ENCODE measurements around the gene ABCG4. TPM values are rescaled to one million over a fixed set of nuclear protein-coding genes. Genes with fewer than 3 reads are reported as not detected.
A peak's percentile ranks its signal among the peaks of the same experiment; 100 is the strongest.
"Not testable (repeated sequence)": the region's sequence is repeated elsewhere in the genome, so short reads cannot be mapped to it uniquely, and the experiment has no call there.

ABCG4 gene
- total and polyA plus RNA-seq, 9 of the 15 experiments (the other 6 are each of a cell fraction or from before 2014, with no cell fraction given) = 0.03 to 0.11 (median 0.07) TPM; not detected in 4

GRCh38 chr11:119191265-119191664 lies 42.4 kb downstream of the ABCG4 start:
- BruUV-seq (replicated peaks); ATAC-seq; H3K27me3 ChIP-seq (ENCODE audit: control insufficient read depth in 2 of 2, insufficient read depth in 2 of 2, low read length in 2 of 2); H3K9ac ChIP-seq (ENCODE audit: insufficient read depth in 1 of 2, low read depth in 2 of 2, low read length in 2 of 2); H2AFZ ChIP-seq (ENCODE audit: low read depth, low read length); H4K20me1 ChIP-seq (replicated peaks; ENCODE audit: control insufficient read depth, insufficient read depth, low read length); intact Hi-C loops (cut with micrococcal nuclease); H3K4me2 ChIP-seq (ENCODE audit: insufficient read depth, low read length); H3K9me3 ChIP-seq (replicated peaks; ENCODE audit: control insufficient read depth, insufficient read depth, low read depth, low read length); FAIRE-seq; H3K79me2 ChIP-seq (ENCODE audit: control insufficient read depth, insufficient read depth, low read length); H3K36me3 ChIP-seq (ENCODE audit: control insufficient read depth, insufficient read depth, low read length); H3K9me1 ChIP-seq (ENCODE audit: control insufficient read depth, insufficient read depth, low read length); CTCF ChIA-PET (ENCODE audit: low intra/inter-chr PET ratio); H3K27ac ChIP-seq (ENCODE audit: extremely low read depth, low read depth, low read length); H3K4me3 ChIP-seq; in situ Hi-C loops (cut with MboI); TF ChIP-seq ATF3 (CRISPR knock-in tag; conservative IDR thresholded peaks at IDR 0.05): not testable (repeated sequence)
- POLR2A ChIA-PET = interaction anchor here (0.8 to 1.7 kb wide), 4 partner anchors 11 to 85 kb away, joined by 3 to 5 read pairs (median 4); partner anchors contain the start of gene NLRX1
- WGBS (ENCODE audit: insufficient coverage, low coverage, missing lambda C conversion rate) = 38% methylated on average over 14 of the region's 14 CpGs
- TF ChIP-seq ATF3 (IDR thresholded peaks at IDR 0.05) (peak; percentile 15; the same call in 1 of the 2 replicates), ZKSCAN8 (CRISPR knock-in tag; IDR thresholded peaks at IDR 0.05) (peak; percentile 89)
- H3K4me1 ChIP-seq (replicated peaks in 1 of 2; ENCODE audit: control insufficient read depth in 2 of 2, insufficient read depth in 2 of 2, low read length in 2 of 2) = peaks cover 4 to 24% of the 10 kb centered on the region in 2 experiments; a peak in 4 of 5 replicates
- DNase-seq (ENCODE audit: extremely low read depth in 1 of 4, low spot score in 3 of 4) = peak in 1 of 4 experiments; percentile 24

DNA sequence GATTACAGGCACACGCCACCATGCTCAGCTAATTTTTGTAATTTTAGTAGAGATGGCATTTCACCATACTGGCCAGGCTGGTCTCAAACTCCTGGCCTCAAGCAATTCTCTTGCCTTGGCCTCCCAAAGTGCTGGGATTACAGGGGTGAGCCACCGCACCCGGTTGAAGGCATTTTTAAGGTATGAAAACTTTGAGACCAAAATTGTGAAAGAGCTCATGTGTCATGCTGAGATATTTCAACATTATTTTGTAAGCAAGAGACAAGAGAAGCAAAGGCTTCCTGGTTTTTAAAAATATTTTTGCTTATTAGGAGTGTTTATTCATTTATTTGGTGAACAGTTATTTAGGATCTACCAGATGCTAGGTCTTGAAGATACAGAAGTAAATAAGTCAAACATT lies 43.3 kb downstream of the ABCG4 start:
- no peaks in the 10 kb centered on the region for H3K79me2 ChIP-seq (ENCODE audit: control insufficient read depth, insufficient read depth, low read length)
- H3K4me1 ChIP-seq (replicated peaks in 1 of 2; ENCODE audit: control insufficient read depth in 2 of 2, insufficient read depth in 2 of 2, low read length in 2 of 2) = peaks cover 2 to 19% of the 10 kb centered on the region in 2 experiments; a peak in 4 of 5 replicates
- ChIA-PET POLR2A (no interaction called here), CTCF (ENCODE audit: low intra/inter-chr PET ratio) (no interaction called here)
- H3K9me3 ChIP-seq (replicated peaks; ENCODE audit: control insufficient read depth, insufficient read depth, low read depth, low read length) = no peaks in the 10 kb centered on the region
- H4K20me1 ChIP-seq (replicated peaks; ENCODE audit: control insufficient read depth, insufficient read depth, low read length) = no peaks in the 10 kb centered on the region
- TF ChIP-seq LEF1 (IDR thresholded peaks at IDR 0.05) = no peak
- peak; percentile 44; the same call in 1 of the 2 replicates for TF ChIP-seq CEBPB (tag; IDR thresholded peaks at IDR 0.05)
- no peak overlapping the region for H3K4me3 ChIP-seq
- no peaks in the 10 kb centered on the region for H3K36me3 ChIP-seq (ENCODE audit: control insufficient read depth, insufficient read depth, low read length)
- H2AFZ ChIP-seq (ENCODE audit: low read depth, low read length) = no peak overlapping the region
- no peaks in the 10 kb centered on the region for H3K9me1 ChIP-seq (ENCODE audit: control insufficient read depth, insufficient read depth, low read length)
- H3K27me3 ChIP-seq (ENCODE audit: control insufficient read depth in 2 of 2, insufficient read depth in 2 of 2, low read length in 2 of 2) = no peaks in the 10 kb centered on the region; a peak in 1 of 5 replicates
- BruUV-seq (replicated peaks) = no TSS peak
- ATAC-seq (no peak), DNase-seq (ENCODE audit: extremely low read depth in 1 of 4, low spot score in 3 of 4) (no peak), FAIRE-seq (no peak)
- H3K4me2 ChIP-seq (ENCODE audit: insufficient read depth, low read length) = no peak overlapping the region
- in situ Hi-C loops (cut with MboI) (no loop called here), intact Hi-C loops (cut with micrococcal nuclease) (no loop called here)
- 89% methylated on average over 3 of the region's 3 CpGs for WGBS (ENCODE audit: insufficient coverage, low coverage, missing lambda C conversion rate)
- no peak overlapping the region for H3K9ac ChIP-seq (ENCODE audit: insufficient read depth in 1 of 2, low read depth in 2 of 2, low read length in 2 of 2)
- no peak overlapping the region for H3K27ac ChIP-seq (ENCODE audit: extremely low read depth, low read depth, low read length)
